GM19395 (cell line): ENCODE measurements around the gene PTN.

ENCODE experiments used
- ATAC-seq: cut with Tn5 transposase; IDR thresholded peaks from one replicate; pipeline ENCODE4 v1.9.1; 2021; ENCODE audit warnings: mild to moderate bottlenecking, moderate library complexity; ENCODE audit not compliant: unreplicated experiment

The PTN gene

GRCh38 chr7:137343281-137343841 is at the start of gene PTN:
Gene PTN (minus strand): TSS chr7:137343733. CDS start chr7:137254973, 88,760 bp downstream.
- no peak for ATAC-seq

GRCh38 chr7:137390076-137390475 is 46.5 kb upstream of the PTN start:
- no peak for ATAC-seq

GRCh38 chr7:137388916-137389315 is 45.4 kb upstream of the PTN start:
- ATAC-seq = no peak

GRCh38 chr7:137386966-137387365 is 43.4 kb upstream of the PTN start:
- no peak for ATAC-seq

GRCh38 chr7:137381045-137381444 is 37.5 kb upstream of the PTN start:
- ATAC-seq = no peak

- no peak for ATAC-seq
These were observed 30.0 kb upstream of the PTN start for GRCh38 chr7:137373507-137373906.

GRCh38 chr7:137371616-137372015 is 28.1 kb upstream of the PTN start:
- no peak for ATAC-seq

- ATAC-seq = no peak
These were observed 23.5 kb upstream of the PTN start for GRCh38 chr7:137366995-137367394.

- ATAC-seq = no peak
These were observed 20.1 kb upstream of the PTN start for GRCh38 chr7:137363683-137364082.

- no peak for ATAC-seq
These were observed 16.6 kb upstream of the PTN start for GRCh38 chr7:137360087-137360679.

GRCh38 chr7:137354961-137355360 is 11.4 kb upstream of the PTN start:
- ATAC-seq = no peak

- ATAC-seq = no peak
These were observed 10.9 kb upstream of the PTN start for GRCh38 chr7:137354396-137354795.

- no peak for ATAC-seq
These were observed 8.4 kb upstream of the PTN start for GRCh38 chr7:137351941-137352340.

- ATAC-seq = no peak
These were observed 2.4 kb upstream of the PTN start for GRCh38 chr7:137345799-137346449.

GRCh38 chr7:137342828-137343261 is 688 bp downstream of the PTN start:
- ATAC-seq = no peak

- ATAC-seq = no peak
These were observed 1.3 kb downstream of the PTN start for GRCh38 chr7:137342265-137342664.

GRCh38 chr7:137337902-137338301 is 5.6 kb downstream of the PTN start:
- no peak for ATAC-seq

- no peak for ATAC-seq
These were observed 7.7 kb downstream of the PTN start for GRCh38 chr7:137335814-137336213.

GRCh38 chr7:137331378-137331777 is 12.2 kb downstream of the PTN start:
- ATAC-seq = no peak

- no peak for ATAC-seq
These were observed 14.1 kb downstream of the PTN start for GRCh38 chr7:137329411-137329810.

- ATAC-seq = no peak
These were observed 15.0 kb downstream of the PTN start for GRCh38 chr7:137328373-137329120.

GRCh38 chr7:137325927-137326326 is 17.6 kb downstream of the PTN start:
- no peak for ATAC-seq
